ENCODE data around the gene EPSTI1. TPM values are rescaled to one million over a fixed set of nuclear protein-coding genes. Genes with fewer than 3 reads are reported as not detected.

EPSTI1 gene
- polyA plus RNA-seq, 1 of the 3 experiments (the other 2 are of a cell fraction), result 0.02 TPM

DNA sequence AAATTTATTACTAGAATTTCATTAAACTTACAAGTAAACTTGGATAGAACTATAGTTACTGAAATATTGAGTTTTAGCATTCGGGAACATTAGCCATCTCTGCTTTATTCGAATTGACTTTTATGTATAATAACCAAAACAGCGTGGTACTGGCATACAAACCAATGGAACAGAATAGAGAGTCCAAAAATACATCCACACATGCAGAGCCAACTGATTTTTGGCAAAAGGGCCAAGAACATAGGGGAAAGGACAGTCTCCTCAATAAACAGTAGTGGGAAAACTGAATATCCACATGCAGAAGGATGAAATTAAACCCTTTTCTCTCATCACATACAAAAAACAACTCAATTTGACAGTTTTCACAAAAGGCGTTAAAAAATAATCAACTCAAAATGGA is 84.3 kb downstream of the EPSTI1 start (continued):
- no peak for TF ChIP-seq NRF1 (IDR thresholded peaks at IDR 0.05; ENCODE audit: low read depth, low read length)
- no peak for TF ChIP-seq GABPA (IDR thresholded peaks at IDR 0.05; ENCODE audit: low read depth)
- no peak for TF ChIP-seq TCF12 (IDR thresholded peaks at IDR 0.05)
- TF ChIP-seq YY1 (IDR thresholded peaks at IDR 0.05; ENCODE audit: low read depth), result no peak

DNA sequence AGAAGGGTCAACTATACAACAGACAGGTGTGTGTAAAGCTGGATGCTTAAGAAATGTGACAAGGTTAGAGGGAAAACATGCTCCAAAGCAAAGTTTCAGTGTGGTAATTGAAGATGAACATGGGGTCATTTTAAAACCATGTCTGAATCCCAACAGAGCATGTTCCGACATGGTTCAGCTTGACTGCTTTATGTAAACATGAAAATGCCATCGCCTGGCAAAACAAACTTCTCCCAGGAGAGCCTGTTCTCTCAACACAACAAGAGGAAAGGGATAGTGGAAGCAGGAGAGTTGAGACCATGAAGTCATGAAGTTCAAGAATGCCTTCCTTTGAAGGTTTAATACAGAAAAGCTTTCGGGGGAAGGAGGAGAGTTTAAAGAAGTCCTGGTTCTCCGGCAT is 85.8 kb downstream of the EPSTI1 start:
- POLR2A ChIA-PET, result no interaction called here
- H3K9me3 ChIP-seq, result no peaks in the 10 kb centered on the region
- no peaks in the 10 kb centered on the region for H4K20me1 ChIP-seq (ENCODE audit: insufficient read depth)
- no peaks in the 10 kb centered on the region for H3F3A ChIP-seq (replicated peaks; ENCODE audit: insufficient read depth)
- H3K4me2 ChIP-seq, result no peak overlapping the region
- CTCF ChIA-PET, result no interaction called here
- H3K4me1 ChIP-seq (ENCODE audit: control insufficient read depth in 1 of 2, insufficient read depth in 2 of 2, low read depth in 1 of 2, low read length in 1 of 2), result no peaks in the 10 kb centered on the region
- H3K27me3 ChIP-seq (ENCODE audit: insufficient read depth), result no peaks in the 10 kb centered on the region
- no peak overlapping the region for H3K27ac ChIP-seq (ENCODE audit: low read depth in 2 of 2, low read length in 1 of 2)
- no peaks in the 10 kb centered on the region for H3K36me3 ChIP-seq (replicated peaks in 1 of 2; ENCODE audit: control insufficient read depth in 1 of 2, insufficient read depth in 2 of 2, low read length in 1 of 2)
- DNase-seq, result no peak
- TF ChIP-seq GABPA (IDR thresholded peaks at IDR 0.05; ENCODE audit: low read depth), result no peak
- TF ChIP-seq, protein P1, sequence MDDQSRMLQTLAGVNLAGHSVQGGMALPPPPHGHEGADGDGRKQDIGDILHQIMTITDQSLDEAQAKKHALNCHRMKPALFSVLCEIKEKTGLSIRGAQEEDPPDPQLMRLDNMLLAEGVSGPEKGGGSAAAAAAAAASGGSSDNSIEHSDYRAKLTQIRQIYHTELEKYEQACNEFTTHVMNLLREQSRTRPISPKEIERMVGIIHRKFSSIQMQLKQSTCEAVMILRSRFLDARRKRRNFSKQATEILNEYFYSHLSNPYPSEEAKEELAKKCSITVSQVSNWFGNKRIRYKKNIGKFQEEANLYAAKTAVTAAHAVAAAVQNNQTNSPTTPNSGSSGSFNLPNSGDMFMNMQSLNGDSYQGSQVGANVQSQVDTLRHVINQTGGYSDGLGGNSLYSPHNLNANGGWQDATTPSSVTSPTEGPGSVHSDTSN (IDR thresholded peaks at IDR 0.05), result no peak
- no peak for TF ChIP-seq ELF1 (IDR thresholded peaks at IDR 0.05)
- no peak for TF ChIP-seq YY1 (IDR thresholded peaks at IDR 0.05; ENCODE audit: low read depth)
- TF ChIP-seq POLR2AphosphoS5 (IDR thresholded peaks at IDR 0.05; ENCODE audit: low read depth, low read length), result no peak
- TF ChIP-seq, protein P2, sequence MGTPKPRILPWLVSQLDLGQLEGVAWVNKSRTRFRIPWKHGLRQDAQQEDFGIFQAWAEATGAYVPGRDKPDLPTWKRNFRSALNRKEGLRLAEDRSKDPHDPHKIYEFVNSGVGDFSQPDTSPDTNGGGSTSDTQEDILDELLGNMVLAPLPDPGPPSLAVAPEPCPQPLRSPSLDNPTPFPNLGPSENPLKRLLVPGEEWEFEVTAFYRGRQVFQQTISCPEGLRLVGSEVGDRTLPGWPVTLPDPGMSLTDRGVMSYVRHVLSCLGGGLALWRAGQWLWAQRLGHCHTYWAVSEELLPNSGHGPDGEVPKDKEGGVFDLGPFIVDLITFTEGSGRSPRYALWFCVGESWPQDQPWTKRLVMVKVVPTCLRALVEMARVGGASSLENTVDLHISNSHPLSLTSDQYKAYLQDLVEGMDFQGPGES (IDR thresholded peaks at IDR 0.05; ENCODE audit: low read depth, low read length), result no peak
- no peak for TF ChIP-seq RFX5 (IDR thresholded peaks at IDR 0.05; ENCODE audit: low read length)
- no peak for TF ChIP-seq FOXJ3 (CRISPR knock-in tag; IDR thresholded peaks at IDR 0.05)
- no peak for TF ChIP-seq CHD2 (IDR thresholded peaks at IDR 0.05; ENCODE audit: low read length, partially characterized antibody)
- TF ChIP-seq, protein P3, sequence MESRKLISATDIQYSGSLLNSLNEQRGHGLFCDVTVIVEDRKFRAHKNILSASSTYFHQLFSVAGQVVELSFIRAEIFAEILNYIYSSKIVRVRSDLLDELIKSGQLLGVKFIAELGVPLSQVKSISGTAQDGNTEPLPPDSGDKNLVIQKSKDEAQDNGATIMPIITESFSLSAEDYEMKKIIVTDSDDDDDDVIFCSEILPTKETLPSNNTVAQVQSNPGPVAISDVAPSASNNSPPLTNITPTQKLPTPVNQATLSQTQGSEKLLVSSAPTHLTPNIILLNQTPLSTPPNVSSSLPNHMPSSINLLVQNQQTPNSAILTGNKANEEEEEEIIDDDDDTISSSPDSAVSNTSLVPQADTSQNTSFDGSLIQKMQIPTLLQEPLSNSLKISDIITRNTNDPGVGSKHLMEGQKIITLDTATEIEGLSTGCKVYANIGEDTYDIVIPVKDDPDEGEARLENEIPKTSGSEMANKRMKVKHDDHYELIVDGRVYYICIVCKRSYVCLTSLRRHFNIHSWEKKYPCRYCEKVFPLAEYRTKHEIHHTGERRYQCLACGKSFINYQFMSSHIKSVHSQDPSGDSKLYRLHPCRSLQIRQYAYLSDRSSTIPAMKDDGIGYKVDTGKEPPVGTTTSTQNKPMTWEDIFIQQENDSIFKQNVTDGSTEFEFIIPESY (IDR thresholded peaks at IDR 0.05; ENCODE audit: borderline replicate concordance, low read depth), result no peak
- no peaks in the 10 kb centered on the region for H3K79me2 ChIP-seq (ENCODE audit: insufficient read depth)
- no peaks in the 10 kb centered on the region for H3K9me2 ChIP-seq
- no peak overlapping the region for H2AFZ ChIP-seq (ENCODE audit: low read depth)
- no peak overlapping the region for H3K9ac ChIP-seq
- WGBS (ENCODE audit: low lambda C conversion rate), result 98% methylated on average over 4 of the region's 4 CpGs
- no peak overlapping the region for H3K4me3 ChIP-seq (ENCODE audit: low read depth in 2 of 2, low read length in 1 of 2)

DNA sequence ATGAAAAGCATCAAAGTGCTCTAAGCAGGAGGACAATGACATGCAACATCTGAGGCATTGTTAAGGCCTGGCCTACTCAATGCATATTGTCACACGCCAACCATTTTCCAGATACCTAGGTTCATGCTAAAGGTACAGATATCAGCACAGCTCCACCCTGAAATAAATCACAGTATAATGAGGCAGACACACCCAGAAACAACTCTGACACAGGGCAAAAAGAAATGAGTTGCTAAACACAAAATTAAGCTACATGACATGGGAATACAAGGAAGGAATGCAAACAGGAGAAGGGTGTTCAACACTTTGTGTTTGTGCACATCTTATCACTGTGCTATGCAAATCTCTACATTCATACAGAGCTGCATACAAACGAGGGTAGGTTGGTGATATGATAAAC is 86.5 kb downstream of the EPSTI1 start:
- no peaks in the 10 kb centered on the region for H3K9me2 ChIP-seq
- H3K27me3 ChIP-seq (ENCODE audit: insufficient read depth), result no peaks in the 10 kb centered on the region
- no peak overlapping the region for H2AFZ ChIP-seq (ENCODE audit: low read depth)
- no peak for DNase-seq
- H3K27ac ChIP-seq (ENCODE audit: low read depth in 2 of 2, low read length in 1 of 2), result no peak overlapping the region
- H3K79me2 ChIP-seq (ENCODE audit: insufficient read depth), result no peaks in the 10 kb centered on the region
- no peaks in the 10 kb centered on the region for H3K36me3 ChIP-seq (replicated peaks in 1 of 2; ENCODE audit: control insufficient read depth in 1 of 2, insufficient read depth in 2 of 2, low read length in 1 of 2)
- H3F3A ChIP-seq (replicated peaks; ENCODE audit: insufficient read depth), result no peaks in the 10 kb centered on the region
- H4K20me1 ChIP-seq (ENCODE audit: insufficient read depth), result no peaks in the 10 kb centered on the region
- H3K4me1 ChIP-seq (ENCODE audit: control insufficient read depth in 1 of 2, insufficient read depth in 2 of 2, low read depth in 1 of 2, low read length in 1 of 2), result no peaks in the 10 kb centered on the region
- H3K9me3 ChIP-seq, result no peaks in the 10 kb centered on the region
- no peak overlapping the region for H3K4me3 ChIP-seq (ENCODE audit: low read depth in 2 of 2, low read length in 1 of 2)
- no peak overlapping the region for H3K4me2 ChIP-seq
- no peak overlapping the region for H3K9ac ChIP-seq
- 46% methylated on average over 2 of the region's 2 CpGs for WGBS (ENCODE audit: low lambda C conversion rate)
- POLR2A ChIA-PET, result no interaction called here
- CTCF ChIA-PET, result no interaction called here
- TF ChIP-seq TEAD4 (IDR thresholded peaks at IDR 0.05; ENCODE audit: borderline replicate concordance, insufficient read depth), result no peak
- TF ChIP-seq, protein P4, sequence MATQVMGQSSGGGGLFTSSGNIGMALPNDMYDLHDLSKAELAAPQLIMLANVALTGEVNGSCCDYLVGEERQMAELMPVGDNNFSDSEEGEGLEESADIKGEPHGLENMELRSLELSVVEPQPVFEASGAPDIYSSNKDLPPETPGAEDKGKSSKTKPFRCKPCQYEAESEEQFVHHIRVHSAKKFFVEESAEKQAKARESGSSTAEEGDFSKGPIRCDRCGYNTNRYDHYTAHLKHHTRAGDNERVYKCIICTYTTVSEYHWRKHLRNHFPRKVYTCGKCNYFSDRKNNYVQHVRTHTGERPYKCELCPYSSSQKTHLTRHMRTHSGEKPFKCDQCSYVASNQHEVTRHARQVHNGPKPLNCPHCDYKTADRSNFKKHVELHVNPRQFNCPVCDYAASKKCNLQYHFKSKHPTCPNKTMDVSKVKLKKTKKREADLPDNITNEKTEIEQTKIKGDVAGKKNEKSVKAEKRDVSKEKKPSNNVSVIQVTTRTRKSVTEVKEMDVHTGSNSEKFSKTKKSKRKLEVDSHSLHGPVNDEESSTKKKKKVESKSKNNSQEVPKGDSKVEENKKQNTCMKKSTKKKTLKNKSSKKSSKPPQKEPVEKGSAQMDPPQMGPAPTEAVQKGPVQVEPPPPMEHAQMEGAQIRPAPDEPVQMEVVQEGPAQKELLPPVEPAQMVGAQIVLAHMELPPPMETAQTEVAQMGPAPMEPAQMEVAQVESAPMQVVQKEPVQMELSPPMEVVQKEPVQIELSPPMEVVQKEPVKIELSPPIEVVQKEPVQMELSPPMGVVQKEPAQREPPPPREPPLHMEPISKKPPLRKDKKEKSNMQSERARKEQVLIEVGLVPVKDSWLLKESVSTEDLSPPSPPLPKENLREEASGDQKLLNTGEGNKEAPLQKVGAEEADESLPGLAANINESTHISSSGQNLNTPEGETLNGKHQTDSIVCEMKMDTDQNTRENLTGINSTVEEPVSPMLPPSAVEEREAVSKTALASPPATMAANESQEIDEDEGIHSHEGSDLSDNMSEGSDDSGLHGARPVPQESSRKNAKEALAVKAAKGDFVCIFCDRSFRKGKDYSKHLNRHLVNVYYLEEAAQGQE (IDR thresholded peaks at IDR 0.05; ENCODE audit: low read depth, low read length), result no peak
- TF ChIP-seq, protein P5, sequence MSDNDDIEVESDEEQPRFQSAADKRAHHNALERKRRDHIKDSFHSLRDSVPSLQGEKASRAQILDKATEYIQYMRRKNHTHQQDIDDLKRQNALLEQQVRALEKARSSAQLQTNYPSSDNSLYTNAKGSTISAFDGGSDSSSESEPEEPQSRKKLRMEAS (IDR thresholded peaks at IDR 0.05; ENCODE audit: low read depth), result no peak
- no peak for TF ChIP-seq RAD21 (IDR thresholded peaks at IDR 0.05; ENCODE audit: low read length)
- TF ChIP-seq POLR2AphosphoS5 (IDR thresholded peaks at IDR 0.05; ENCODE audit: low read depth, low read length), result no peak
- TF ChIP-seq, protein P2 (IDR thresholded peaks at IDR 0.05; ENCODE audit: low read depth, low read length), result no peak
- no peak for TF ChIP-seq EP300 (IDR thresholded peaks at IDR 0.05; ENCODE audit: borderline replicate concordance in 1 of 2, low read depth in 1 of 2, low read length in 1 of 2)
- TF ChIP-seq SMC3 (IDR thresholded peaks at IDR 0.05; ENCODE audit: low read depth, low read length), result no peak
